ENCODE results near the gene C1orf210. TPM values are rescaled to one million over a fixed set of nuclear protein-coding genes. Genes with fewer than 3 reads are reported as not detected.

The C1orf210 gene
- total RNA-seq, 1 donor from 2014 or later = 15.2 TPM

GRCh38 chr1:43273708-43274107, 11.7 kb downstream of the C1orf210 start:
- ATAC-seq = no peak

GRCh38 chr1:43272576-43273571, 12.5 kb downstream of the C1orf210 start:
- no peak for ATAC-seq

GRCh38 chr1:43272161-43272560, 13.2 kb downstream of the C1orf210 start:
- no peak for ATAC-seq

GRCh38 chr1:43271186-43272118, 13.9 kb downstream of the C1orf210 start:
- ATAC-seq = peak; percentile 38

GRCh38 chr1:43270421-43271095, 14.8 kb downstream of the C1orf210 start:
- peak; percentile 91 for ATAC-seq

GRCh38 chr1:43269627-43270375, 15.6 kb downstream of the C1orf210 start, which contains the start of gene TMEM125:
Gene TMEM125 (plus strand): TSS chr1:43269983. CDS start chr1:43272723, 2,740 bp downstream.
- no peak for ATAC-seq

- no peak for ATAC-seq
Measured at GRCh38 chr1:43267818-43268425, 17.5 kb downstream of the C1orf210 start.

GRCh38 chr1:43267291-43267805, 18.0 kb downstream of the C1orf210 start:
- no peak for ATAC-seq

- no peak for ATAC-seq
Measured at GRCh38 chr1:43266881-43267280, 18.5 kb downstream of the C1orf210 start.

GRCh38 chr1:43265431-43265830, 19.9 kb downstream of the C1orf210 start:
- no peak for ATAC-seq

GRCh38 chr1:43258370-43258769, 27.0 kb downstream of the C1orf210 start:
- ATAC-seq = no peak

- ATAC-seq = peak; percentile 96
Measured at GRCh38 chr1:43256675-43257570, 28.5 kb downstream of the C1orf210 start.

GRCh38 chr1:43255438-43256210, 29.8 kb downstream of the C1orf210 start:
- ATAC-seq = no peak

- no peak for ATAC-seq
Measured at GRCh38 chr1:43253876-43254275, 31.5 kb downstream of the C1orf210 start.

- no peak for ATAC-seq
Measured at GRCh38 chr1:43253173-43253572, 32.2 kb downstream of the C1orf210 start.

GRCh38 chr1:43252225-43252624, 33.2 kb downstream of the C1orf210 start:
- no peak for ATAC-seq

GRCh38 chr1:43251024-43251423, 34.4 kb downstream of the C1orf210 start:
- no peak for ATAC-seq

GRCh38 chr1:43250351-43250761, 35.0 kb downstream of the C1orf210 start:
- ATAC-seq = no peak

Data from esophagus mucosa (tissue), 1 donor.